VCaP (cell line): ENCODE results near the gene SAA2.
"Not testable (repeated sequence)": the region's sequence is repeated elsewhere in the genome, so short reads cannot be mapped to it uniquely, and the experiment has no call there.

Experiments used
- H3K27ac ChIP-seq: fragments of 450-650 bp; 2 replicates; pipeline ENCODE4 v1.5.1; 2017
- CTCF ChIP-seq: fragments of 450-650 bp; conservative IDR thresholded peaks from 2 replicates; pipeline ENCODE4 v1.5.1; 2017; ENCODE audit warnings: mild to moderate bottlenecking, moderate library complexity

Gene SAA2

GRCh38 chr11:18203723-18204122 lies 44.7 kb downstream of the SAA2 start:
- TF ChIP-seq CTCF, result no peak; the same call in 1 of the 2 replicates
- H3K27ac ChIP-seq, result no peak overlapping the region

DNA sequence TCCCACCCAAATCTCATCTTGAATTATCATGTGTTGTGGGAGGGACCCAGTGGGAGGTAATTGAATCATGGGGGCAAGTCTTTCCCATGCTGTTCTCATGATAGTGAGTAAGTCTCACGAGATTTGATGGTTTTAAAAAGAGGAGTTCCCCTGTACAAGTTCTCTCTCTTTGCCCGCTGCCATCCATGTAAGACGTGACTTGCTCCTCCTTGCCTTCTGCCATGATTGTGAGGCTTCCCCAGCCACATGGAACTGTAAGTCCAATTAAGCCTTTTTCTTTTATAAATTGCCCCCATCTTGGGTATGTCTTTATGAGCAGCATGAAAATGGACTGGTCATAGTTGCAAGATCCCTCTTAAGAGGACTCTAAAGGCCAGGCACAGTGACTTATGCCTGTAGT lies 50.7 kb downstream of the SAA2 start:
- H3K27ac ChIP-seq, result not testable (repeated sequence)

GRCh38 chr11:18196532-18196931 lies 51.9 kb downstream of the SAA2 start:
- TF ChIP-seq CTCF, result no peak
- peak overlapping the region; percentile 25 for H3K27ac ChIP-seq
